MM.1S (cell line): Measurements from ENCODE around the gene HNRNPLL.

Experiments
- EZH2 ChIP-seq: fragments of 300-600 bp; sonication (generic); optimal IDR thresholded peaks from 2 replicates; pipeline ENCODE3; 2017; ENCODE audit warnings: low read depth, mild to moderate bottlenecking, antibody characterized with exemption, low read length, mixed read lengths
- EZH2phosphoT487 ChIP-seq: fragments of 300-600 bp; sonication (generic); IDR thresholded peaks from 2 replicates; pipeline ENCODE4 v1.6.1; 2018; ENCODE audit warnings: antibody characterized with exemption, low read length
- TF ChIP-seq, protein P1 (sequence below): fragments of 300-600 bp; sonication (generic); IDR thresholded peaks from 2 replicates; pipeline ENCODE4 v1.5.1; 2016; ENCODE audit warnings: antibody characterized with exemption, low read length, mixed read lengths

DNA sequence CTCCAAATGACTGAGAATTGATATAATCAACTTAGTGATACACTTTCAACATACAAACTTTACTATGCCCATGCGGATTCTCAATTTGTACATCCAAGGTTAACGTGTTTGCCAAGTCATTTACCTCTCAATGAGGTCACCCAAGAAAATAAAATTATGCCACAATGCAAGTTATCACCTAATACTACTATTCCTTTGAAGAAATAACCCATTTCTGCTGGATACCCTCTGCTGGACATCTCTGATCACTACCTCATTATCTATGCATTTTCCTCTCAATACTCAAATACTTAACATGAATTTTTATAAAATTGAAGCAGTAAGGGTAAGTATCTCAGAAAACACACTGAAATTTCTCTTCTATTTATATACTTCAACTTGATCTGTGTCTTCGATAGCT, 12.7 kb downstream of the HNRNPLL start:
- TF ChIP-seq, protein P1, sequence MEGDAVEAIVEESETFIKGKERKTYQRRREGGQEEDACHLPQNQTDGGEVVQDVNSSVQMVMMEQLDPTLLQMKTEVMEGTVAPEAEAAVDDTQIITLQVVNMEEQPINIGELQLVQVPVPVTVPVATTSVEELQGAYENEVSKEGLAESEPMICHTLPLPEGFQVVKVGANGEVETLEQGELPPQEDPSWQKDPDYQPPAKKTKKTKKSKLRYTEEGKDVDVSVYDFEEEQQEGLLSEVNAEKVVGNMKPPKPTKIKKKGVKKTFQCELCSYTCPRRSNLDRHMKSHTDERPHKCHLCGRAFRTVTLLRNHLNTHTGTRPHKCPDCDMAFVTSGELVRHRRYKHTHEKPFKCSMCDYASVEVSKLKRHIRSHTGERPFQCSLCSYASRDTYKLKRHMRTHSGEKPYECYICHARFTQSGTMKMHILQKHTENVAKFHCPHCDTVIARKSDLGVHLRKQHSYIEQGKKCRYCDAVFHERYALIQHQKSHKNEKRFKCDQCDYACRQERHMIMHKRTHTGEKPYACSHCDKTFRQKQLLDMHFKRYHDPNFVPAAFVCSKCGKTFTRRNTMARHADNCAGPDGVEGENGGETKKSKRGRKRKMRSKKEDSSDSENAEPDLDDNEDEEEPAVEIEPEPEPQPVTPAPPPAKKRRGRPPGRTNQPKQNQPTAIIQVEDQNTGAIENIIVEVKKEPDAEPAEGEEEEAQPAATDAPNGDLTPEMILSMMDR: peak; percentile 37
- TF ChIP-seq EZH2phosphoT487 (no peak), EZH2 (no peak)
